HepG2 (cell line): Measurements from ENCODE around the gene HSPA5. TPM values are rescaled to one million over a fixed set of nuclear protein-coding genes. Genes with fewer than 3 reads are reported as not detected.
"Not testable (repeated sequence)": the region's sequence is repeated elsewhere in the genome, so short reads cannot be mapped to it uniquely, and the experiment has no call there.

Experiments
- ATAC-seq: fragments of 200-7000 bp; cut with Tn5 transposase; 3 replicates; pipeline ENCODE4 v1.9.1; 2020; ENCODE audit warnings: mild to moderate bottlenecking, moderate library complexity
- BruUV-seq: library from RNA; stranded (reverse); fragments of 400-500 nt; replicated peaks from 2 replicates; lab custom pipeline; 2021; lab: Mats Ljungman, UMichigan
- CTCF ChIA-PET: fragments of 300-600 bp; formaldehyde crosslinking; extraction: SDS; loops from one replicate; lab custom pipeline; 2021; ENCODE audit warnings: low total read pairs, inconsistent platforms, low intra/inter-chr PET ratio; lab: Yijun Ruan, JAX
- POLR2A ChIA-PET: fragments of 350-600 bp; sonication (Branson Sonifier 250); formaldehyde crosslinking; loops from one replicate; lab custom pipeline; 2020; ENCODE audit warnings: antibody characterized with exemption, inconsistent platforms; lab: Yijun Ruan, JAX
- DNase-seq: peaks from one replicate; pipeline ENCODE4 v3.0.0-alpha.2; 2015; ENCODE audit warnings: low spot score
- FAIRE-seq: peaks from 3 replicates; lab custom pipeline; 2011; peaks lifted over from hg19 to GRCh38; lab: Jason Lieb, UNC
- H2AFZ ChIP-seq: one replicate; pipeline ENCODE4 v1.6.1; 2011; ENCODE audit warnings: low read length, inconsistent platforms
- H3K27ac ChIP-seq: fragments of 300-600 bp; 3 replicates; pipeline ENCODE4 v1.8.0; 2011; ENCODE audit warnings: mixed run types, mild to moderate bottlenecking, mixed read lengths, low read length, inconsistent platforms; ENCODE audit not compliant: insufficient read depth; ENCODE audit errors: extremely low read length
- H3K27me3 ChIP-seq, 2 experiments: fragments of 200-600 bp in 1 of 2; 2 replicates in 1 of 2; 3 replicates in 1 of 2; pipeline versions ENCODE4 v1.6.0 to v1.8.0; 2011; ENCODE audit warnings: low read length in 2 of 2, mild to moderate bottlenecking in 2 of 2, moderate library complexity in 2 of 2, inconsistent platforms in 1 of 2; ENCODE audit not compliant: insufficient read depth in 2 of 2, control insufficient read depth in 1 of 2
- H3K36me3 ChIP-seq, 2 experiments: fragments of 200-600 bp in 1 of 2; replicated peaks in 1 of 2; 2 replicates in 1 of 2; 3 replicates in 1 of 2; pipeline versions ENCODE4 v1.5.1 to v1.8.0; 2011; ENCODE audit warnings: low read length in 2 of 2, inconsistent platforms in 1 of 2; ENCODE audit not compliant: insufficient read depth in 2 of 2, control insufficient read depth in 1 of 2
- H3K4me1 ChIP-seq: 2 replicates; pipeline ENCODE4 v1.5.1; 2012; ENCODE audit warnings: low read length, inconsistent platforms; ENCODE audit not compliant: insufficient read depth
- H3K4me2 ChIP-seq: 2 replicates; pipeline ENCODE4 v1.6.0; 2011; ENCODE audit warnings: low read depth, low read length, inconsistent platforms
- H3K4me3 ChIP-seq, 3 experiments: fragments of 200-600 bp in 1 of 3; sonication (generic), shearing (Covaris generic) in 1 of 3; replicated peaks in 1 of 3; 2 replicates each; pipeline ENCODE4 v1.5.1; 2011 to 2016; ENCODE audit warnings: low read length in 3 of 3, inconsistent platforms in 2 of 3, low read depth in 2 of 3, mild to moderate bottlenecking in 2 of 3, control low read depth in 1 of 3, mixed read lengths in 1 of 3; ENCODE audit not compliant: insufficient read depth in 1 of 3
- H3K79me2 ChIP-seq: one replicate; pipeline ENCODE4 v1.6.1; 2011; ENCODE audit warnings: low read length, inconsistent platforms; ENCODE audit not compliant: insufficient read depth
- H3K9ac ChIP-seq: 2 replicates; pipeline ENCODE4 v1.6.0; 2011; ENCODE audit warnings: mild to moderate bottlenecking, low read depth, low read length, inconsistent platforms; ENCODE audit not compliant: insufficient read depth
- H3K9me3 ChIP-seq: 2 replicates; pipeline ENCODE4 v1.5.1; 2012; ENCODE audit warnings: mild to moderate bottlenecking, low read length
- H4K20me1 ChIP-seq: 2 replicates; pipeline ENCODE4 v1.6.0; 2011; ENCODE audit warnings: inconsistent platforms, mild to moderate bottlenecking, low read length, moderate library complexity; ENCODE audit not compliant: insufficient read depth
- ATF1 ChIP-seq: IDR thresholded peaks from 2 replicates; pipeline ENCODE4 v1.6.1; 2016; ENCODE audit warnings: mild to moderate bottlenecking, control low read depth
- FOXC1 ChIP-seq: sonication (generic); formaldehyde crosslinking; IDR thresholded peaks from 2 replicates; pipeline ENCODE4 v1.8.0; 2022; ENCODE audit warnings: mild to moderate bottlenecking, missing genetic modification reagents, borderline replicate concordance
- ISX ChIP-seq: sonication (generic); formaldehyde crosslinking; conservative IDR thresholded peaks from 2 replicates; pipeline ENCODE4 v1.5.0; 2020; ENCODE audit warnings: missing genetic modification reagents
- JUND ChIP-seq: sonication (generic); formaldehyde crosslinking; IDR thresholded peaks from 2 replicates; pipeline ENCODE4 v1.8.0; 2022; ENCODE audit warnings: mild to moderate bottlenecking, missing genetic modification reagents
- KAT7 ChIP-seq: IDR thresholded peaks from 2 replicates; pipeline ENCODE4 v1.6.1; 2018; ENCODE audit warnings: borderline replicate concordance, missing compliant biosample characterization
- RBFOX2 ChIP-seq: fragments of 200-400 bp; formaldehyde crosslinking; IDR thresholded peaks from 2 replicates; pipeline ENCODE4 v1.6.1; 2017; ENCODE audit warnings: low read depth, mild to moderate bottlenecking, low read length
- RBM22 ChIP-seq: fragments of 200-400 bp; formaldehyde crosslinking; optimal IDR thresholded peaks from 2 replicates; pipeline ENCODE3; 2017; ENCODE audit warnings: mild to moderate bottlenecking, low read length, moderate library complexity
- SMARCC2 ChIP-seq: fragments of 450-650 bp; IDR thresholded peaks from 2 replicates; pipeline ENCODE4 v1.6.1; 2017; ENCODE audit warnings: antibody characterized with exemption, mild to moderate bottlenecking
- SNRNP70 ChIP-seq: fragments of 200-400 bp; formaldehyde crosslinking; IDR thresholded peaks from 2 replicates; pipeline ENCODE4 v1.6.1; 2017; ENCODE audit warnings: mild to moderate bottlenecking, low read depth, low read length, moderate library complexity
- SSRP1 ChIP-seq: IDR thresholded peaks from 2 replicates; pipeline ENCODE4 v1.6.1; 2016; ENCODE audit warnings: control low read depth
- TBL1XR1 ChIP-seq: fragments of 150-350 bp; IDR thresholded peaks from 2 replicates; pipeline ENCODE4 v1.6.1; 2014; ENCODE audit warnings: borderline replicate concordance, low read length; ENCODE audit not compliant: partially characterized antibody
- TEAD2 ChIP-seq: sonication (generic); formaldehyde crosslinking; IDR thresholded peaks from 2 replicates; pipeline ENCODE4 v1.9.0; 2021; ENCODE audit warnings: missing genetic modification reagents
- ZNF484 ChIP-seq: sonication (generic); formaldehyde crosslinking; IDR thresholded peaks from 2 replicates; pipeline ENCODE4 v1.5.1; 2020; ENCODE audit warnings: mild to moderate bottlenecking, low read depth, missing genetic modification reagents, borderline replicate concordance
- ZNF607 ChIP-seq: sonication (generic); formaldehyde crosslinking; IDR thresholded peaks from 2 replicates; pipeline ENCODE4 v1.5.1; 2020; ENCODE audit warnings: missing genetic modification reagents, mild to moderate bottlenecking, borderline replicate concordance
- ZNF674 ChIP-seq: sonication (generic); formaldehyde crosslinking; IDR thresholded peaks from 2 replicates; pipeline ENCODE4 v1.5.0; 2020; ENCODE audit warnings: low read depth, mild to moderate bottlenecking, missing genetic modification reagents
- ZNF724P ChIP-seq: sonication (generic); formaldehyde crosslinking; IDR thresholded peaks from 2 replicates; pipeline ENCODE4 v1.8.0; 2022; ENCODE audit warnings: missing genetic modification reagents, borderline replicate concordance
- WGBS: methylation state at CpG from one replicate; pipeline ENCODE4 v1.1.6; 2017; ENCODE audit warnings: low lambda C conversion rate; 5-methylcytosine and 5-hydroxymethylcytosine counted together
- in situ Hi-C: cut with HindIII; loops from 2 replicates; pipeline ENCODE4 v1.10.0; 2017; ENCODE audit warnings: low pct_unique_long_range_greater_than_20kb; ENCODE audit not compliant: extremely low pct_ligation_motif_present
- intact Hi-C: fragments of 100-400 bp; cut with micrococcal nuclease; formaldehyde crosslinking; loops from one replicate; pipeline ENCODE4 v1.10.0; 2022; ENCODE audit not compliant: unreplicated experiment
- polyA plus RNA-seq, 8 experiments: library from polyadenylated mRNA; depleted of rRNA in 3 of 8; stranded (reverse) in 7 of 8; unstranded in 1 of 8; fragments of >200 nt; fragmentation: Illumina TruSeq in 4 of 8; extraction: Trizol in 4 of 8; gene quantifications; 2 replicates each; pipeline versions ENCODE4 v1.2.1 to v1.2.3, GENCODE V29; 2011 to 2016; ENCODE audit warnings: low read depth in 4 of 8, missing spikeins in 1 of 8, mixed read lengths in 1 of 8; ENCODE audit not compliant: insufficient read depth in 1 of 8
- total RNA-seq, 5 experiments: library from RNA; depleted of rRNA; stranded (reverse); fragments of >200 nt; fragmentation: Illumina TruSeq; extraction: Trizol; gene quantifications; 2 replicates each; pipeline ENCODE4 v1.2.3, GENCODE V29; 2016; ENCODE audit warnings: low read depth in 1 of 5
- TF ChIP-seq, protein P1 (sequence below): IDR thresholded peaks from 2 replicates; pipeline ENCODE4 v1.6.1; 2018; ENCODE audit warnings: missing genetic modification reagents

Gene HSPA5
- total and polyA plus RNA-seq, 2 of the 13 experiments (the other 11 are each of a cell fraction or from before 2014, with no cell fraction given): 201 to 206 TPM

- TF ChIP-seq, protein P1, sequence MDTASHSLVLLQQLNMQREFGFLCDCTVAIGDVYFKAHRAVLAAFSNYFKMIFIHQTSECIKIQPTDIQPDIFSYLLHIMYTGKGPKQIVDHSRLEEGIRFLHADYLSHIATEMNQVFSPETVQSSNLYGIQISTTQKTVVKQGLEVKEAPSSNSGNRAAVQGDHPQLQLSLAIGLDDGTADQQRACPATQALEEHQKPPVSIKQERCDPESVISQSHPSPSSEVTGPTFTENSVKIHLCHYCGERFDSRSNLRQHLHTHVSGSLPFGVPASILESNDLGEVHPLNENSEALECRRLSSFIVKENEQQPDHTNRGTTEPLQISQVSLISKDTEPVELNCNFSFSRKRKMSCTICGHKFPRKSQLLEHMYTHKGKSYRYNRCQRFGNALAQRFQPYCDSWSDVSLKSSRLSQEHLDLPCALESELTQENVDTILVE (CRISPR knock-in tag): 0 out of 2 replicates have a peak, but pooled peaks have one; percentile 42
- TF ChIP-seq SSRP1 (peak; percentile 88; the same call in 1 of the 2 replicates), KAT7 (CRISPR knock-in tag) (no peak; the same call in none of the 2 replicates), ISX (CRISPR knock-in tag) (no peak; the same call in 1 of the 2 replicates), JUND (no peak; the same call in none of the 2 replicates), ZNF607 (peak; percentile 73; the same call in 1 of the 2 replicates), SMARCC2 (no peak), ZNF484 (no peak), ATF1 (peak; percentile 95), TEAD2 (CRISPR knock-in tag) (no peak), ZNF674 (CRISPR knock-in tag) (no peak), RBFOX2 (peak; percentile 100), RBM22 (no peak), SNRNP70 (no peak), FOXC1 (CRISPR knock-in tag) (peak; percentile 68), TBL1XR1 (peak; percentile 60), ZNF724P (CRISPR knock-in tag) (no peak; the same call in 1 of the 2 replicates)
Measured at GRCh38 chr9:125241000-125241862, at the start of gene HSPA5 (continued).

DNA sequence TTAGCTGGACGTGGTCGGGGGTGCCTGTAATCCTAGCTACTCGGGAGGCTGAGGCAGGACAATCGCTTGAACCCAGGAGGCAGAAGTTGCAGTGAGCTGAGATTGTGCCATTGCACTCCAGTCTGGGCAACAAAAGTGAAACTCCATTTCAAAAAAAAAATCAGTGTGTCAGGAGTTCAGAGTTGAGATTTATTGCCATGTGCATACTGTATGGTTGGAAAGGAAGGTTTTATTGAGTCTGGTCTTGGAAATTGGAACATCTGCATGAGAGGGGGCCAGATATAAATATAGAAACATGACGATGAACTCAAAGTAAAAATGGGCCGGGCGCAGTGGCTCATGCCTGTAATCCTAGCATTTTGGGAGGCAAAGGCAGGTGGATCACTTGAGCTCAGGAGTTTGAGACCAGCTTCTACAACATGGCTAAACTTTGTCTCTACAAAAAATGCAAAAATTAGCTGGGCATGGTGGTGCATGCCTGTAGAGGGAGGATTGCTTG is 45.8 kb upstream of the HSPA5 start:
- H3K9me3 ChIP-seq, intact Hi-C loops, in situ Hi-C loops, H3K9ac ChIP-seq, CTCF ChIA-PET, H3K27ac ChIP-seq, FAIRE-seq, H3K36me3 ChIP-seq, H3K4me3 ChIP-seq, H3K27me3 ChIP-seq, BruUV-seq, H3K4me2 ChIP-seq, ATAC-seq, H2AFZ ChIP-seq, DNase-seq: not testable (repeated sequence)
- 97% methylated on average over 7 of the region's 7 CpGs for WGBS
- POLR2A ChIA-PET: interaction anchor here (1.2 kb wide), 1 partner anchor 10 kb away, joined by 3 read pairs; no protein-coding TSS in a partner anchor
- Histone ChIP-seq H4K20me1 (peaks cover 10% of the 10 kb centered on the region), H3K79me2 (peaks cover 67% of the 10 kb centered on the region), H3K4me1 (peaks cover 36% of the 10 kb centered on the region)
